Subcutaneous adipose tissue (tissue), 4 donors: ENCODE data around the gene MYO1C. TPM values are rescaled to one million over a fixed set of nuclear protein-coding genes. Genes with fewer than 3 reads are reported as not detected.

Experiments
- total RNA-seq, 4 donors: library from RNA; depleted of rRNA; stranded (reverse); fragments of >200 nt; gene quantifications; one replicate each; pipeline ENCODE4 v1.1.0, GENCODE V29; 2016
- TF ChIP-seq, protein P1 (sequence below): fragments of 450-650 bp; IDR thresholded peaks from one replicate; pipeline ENCODE4 v1.5.1; 2016; ENCODE audit warnings: low read depth, mild to moderate bottlenecking, control low read depth, antibody characterized with exemption, moderate library complexity

Gene MYO1C
- total RNA-seq, 4 donors from 2014 or later: 197 to 575 (median 261) TPM

DNA sequence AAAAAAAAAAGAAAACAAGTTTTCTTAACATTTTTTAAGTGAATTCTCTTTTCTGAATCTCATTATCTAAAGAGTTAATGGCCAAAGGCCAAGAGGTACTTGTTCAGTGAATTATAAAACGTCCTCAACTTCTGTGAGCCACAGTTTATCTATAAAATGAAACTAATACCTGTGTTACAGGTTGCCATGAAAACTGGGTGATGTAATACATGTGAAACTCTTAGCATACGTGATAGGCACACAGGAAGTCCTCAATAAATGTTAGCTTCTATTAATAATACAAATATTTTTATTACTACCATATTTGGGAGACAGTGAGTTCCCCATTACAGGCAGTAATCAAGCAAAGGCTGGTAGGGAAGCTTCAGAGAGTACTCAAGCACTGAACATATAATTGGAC lies 37.4 kb upstream of the MYO1C start:
- TF ChIP-seq, protein P1, sequence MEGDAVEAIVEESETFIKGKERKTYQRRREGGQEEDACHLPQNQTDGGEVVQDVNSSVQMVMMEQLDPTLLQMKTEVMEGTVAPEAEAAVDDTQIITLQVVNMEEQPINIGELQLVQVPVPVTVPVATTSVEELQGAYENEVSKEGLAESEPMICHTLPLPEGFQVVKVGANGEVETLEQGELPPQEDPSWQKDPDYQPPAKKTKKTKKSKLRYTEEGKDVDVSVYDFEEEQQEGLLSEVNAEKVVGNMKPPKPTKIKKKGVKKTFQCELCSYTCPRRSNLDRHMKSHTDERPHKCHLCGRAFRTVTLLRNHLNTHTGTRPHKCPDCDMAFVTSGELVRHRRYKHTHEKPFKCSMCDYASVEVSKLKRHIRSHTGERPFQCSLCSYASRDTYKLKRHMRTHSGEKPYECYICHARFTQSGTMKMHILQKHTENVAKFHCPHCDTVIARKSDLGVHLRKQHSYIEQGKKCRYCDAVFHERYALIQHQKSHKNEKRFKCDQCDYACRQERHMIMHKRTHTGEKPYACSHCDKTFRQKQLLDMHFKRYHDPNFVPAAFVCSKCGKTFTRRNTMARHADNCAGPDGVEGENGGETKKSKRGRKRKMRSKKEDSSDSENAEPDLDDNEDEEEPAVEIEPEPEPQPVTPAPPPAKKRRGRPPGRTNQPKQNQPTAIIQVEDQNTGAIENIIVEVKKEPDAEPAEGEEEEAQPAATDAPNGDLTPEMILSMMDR: no peak

- TF ChIP-seq, protein P1: no peak
These were observed 30.1 kb upstream of the MYO1C start for GRCh38 chr17:1522626-1523025.

DNA sequence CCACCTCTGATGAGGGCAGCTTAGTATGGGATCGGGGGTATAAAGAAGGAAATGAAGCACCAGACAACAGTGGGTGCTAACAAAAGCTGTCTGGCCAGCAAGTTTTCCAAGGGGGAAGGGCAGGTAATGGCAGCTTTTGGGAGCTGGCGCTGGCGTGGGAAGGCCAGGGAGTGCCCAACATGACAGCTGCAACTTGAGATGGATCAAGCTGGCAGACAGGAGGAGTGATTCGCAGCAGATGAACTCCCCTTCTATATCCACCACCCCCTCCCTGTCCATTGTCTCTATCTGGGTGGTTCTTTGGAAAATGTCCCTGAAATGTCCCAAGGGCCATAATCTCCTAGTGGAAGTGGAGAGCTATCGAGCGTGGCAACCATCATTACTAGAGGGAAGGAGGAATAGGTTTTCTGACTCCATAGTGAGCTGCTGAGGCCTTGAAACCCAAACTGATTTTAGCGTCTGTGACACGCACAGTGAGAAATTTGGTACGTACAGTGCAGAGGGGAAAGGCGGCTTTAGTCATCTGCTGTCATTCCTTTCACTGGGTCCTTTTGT lies 28.7 kb upstream of the MYO1C start:
- TF ChIP-seq, protein P1: no peak

DNA sequence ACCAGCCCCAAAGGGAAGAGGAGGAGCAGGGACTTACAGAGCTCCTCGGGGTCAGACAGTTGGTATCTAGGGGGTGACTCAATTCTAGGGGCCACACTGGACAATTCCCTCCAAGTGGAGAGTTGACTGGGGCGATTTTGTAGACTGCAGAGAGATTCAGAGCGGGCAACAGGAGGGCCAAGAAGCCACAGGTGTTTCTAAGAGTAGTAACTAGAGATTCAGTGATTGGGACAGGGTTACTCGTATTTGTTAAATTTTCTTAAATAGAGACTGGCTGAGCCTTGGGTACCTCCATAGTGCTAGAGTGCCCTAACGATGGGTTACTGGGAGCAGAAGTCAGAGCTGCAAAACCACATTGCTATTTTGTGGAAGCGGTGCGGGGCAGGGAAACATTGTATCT lies 27.2 kb upstream of the MYO1C start:
- TF ChIP-seq, protein P1: no peak

GRCh38 chr17:1518410-1518809 lies 25.9 kb upstream of the MYO1C start:
- TF ChIP-seq, protein P1: no peak

- TF ChIP-seq, protein P1: no peak
These were observed 24.1 kb upstream of the MYO1C start, which contains the start of gene INPP5K for GRCh38 chr17:1516388-1517161. Gene INPP5K (minus strand): TSS chr17:1516612. CDS start chr17:1516499, 113 bp downstream.

DNA sequence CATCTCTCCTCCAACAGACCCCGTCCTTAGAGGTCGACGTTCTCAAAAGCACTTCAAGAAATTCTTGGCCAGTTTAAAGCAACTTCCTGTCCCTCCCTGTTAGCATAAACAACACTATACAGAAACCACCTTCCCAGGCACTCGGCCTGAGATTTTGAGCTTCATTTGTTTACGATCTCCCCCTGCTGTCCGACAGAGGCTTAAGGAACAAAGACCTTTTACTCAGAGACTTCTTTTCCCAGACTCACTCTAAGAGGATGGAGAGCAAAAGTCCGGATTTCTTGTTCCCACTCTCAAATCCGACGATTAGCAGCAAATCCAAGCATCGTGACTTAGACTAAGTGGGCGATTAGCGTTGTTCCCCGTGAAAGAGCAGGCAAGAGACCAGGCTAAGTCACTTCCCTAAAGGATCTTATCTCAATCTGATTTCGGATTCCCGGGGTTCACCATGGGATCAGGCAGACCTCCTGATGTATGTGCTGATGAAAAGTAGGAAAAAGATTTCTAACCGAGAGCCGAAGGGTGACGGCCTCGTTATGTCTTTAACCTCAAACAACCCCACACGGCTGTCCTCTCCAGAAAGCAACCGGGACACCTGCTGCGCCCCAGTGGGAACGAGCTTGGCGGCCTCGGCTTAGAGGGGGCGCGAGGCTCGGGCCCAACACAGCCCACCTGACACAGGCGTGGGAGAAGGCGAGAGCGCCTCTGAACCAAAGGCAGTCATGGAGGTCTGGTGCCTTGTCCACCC lies 23.3 kb upstream of the MYO1C start:
- TF ChIP-seq, protein P1: no peak
